K562 (cell line): ENCODE data around the gene HYAL1. TPM values are rescaled to one million over a fixed set of nuclear protein-coding genes. Genes with fewer than 3 reads are reported as not detected.

Experiments used
- BHLHE40 ChIP-seq: IDR thresholded peaks from 2 replicates; pipeline ENCODE4 v1.6.1; 2011; ENCODE audit warnings: low read length, improper control_type of control experiment
- CREB3L1 ChIP-seq: fragments of 450-650 bp; IDR thresholded peaks from 2 replicates; pipeline ENCODE4 v1.6.1; 2014; ENCODE audit warnings: low read depth, mild to moderate bottlenecking, moderate library complexity, borderline replicate concordance
- DNMT1 ChIP-seq: fragments of 450-650 bp; IDR thresholded peaks from 2 replicates; pipeline ENCODE4 v1.6.1; 2016; ENCODE audit warnings: antibody characterized with exemption, mild to moderate bottlenecking
- GABPB2 ChIP-seq: fragments of 250-450 bp; sonication (Bioruptor Pico); conservative IDR thresholded peaks from 2 replicates; pipeline ENCODE4 v1.5.1; 2021; ENCODE audit warnings: mild to moderate bottlenecking
- HOXB6 ChIP-seq: fragments of 250-450 bp; sonication (Bioruptor Pico); IDR thresholded peaks from 2 replicates; pipeline ENCODE4 v1.5.1; 2022; ENCODE audit warnings: mild to moderate bottlenecking, borderline replicate concordance
- MLLT1 ChIP-seq, 2 experiments: fragments of 450-650 bp; IDR thresholded peaks; 2 replicates each; pipeline ENCODE4 v1.6.1; 2016
- NCOR1 ChIP-seq: fragments of 450-650 bp; IDR thresholded peaks from 2 replicates; pipeline ENCODE4 v1.6.1; 2016; ENCODE audit warnings: mild to moderate bottlenecking, moderate library complexity
- NR0B1 ChIP-seq: fragments of 450-650 bp; IDR thresholded peaks from one replicate; pipeline ENCODE4 v1.6.1; 2018; ENCODE audit warnings: mild to moderate bottlenecking, moderate library complexity; ENCODE audit not compliant: partially characterized antibody
- POLR3G ChIP-seq: IDR thresholded peaks from 2 replicates; pipeline ENCODE4 v1.6.1; 2011; ENCODE audit not compliant: insufficient read length, insufficient replicate concordance; ENCODE audit errors: extremely low read depth
- XRCC3 ChIP-seq: fragments of 450-650 bp; IDR thresholded peaks from 2 replicates; pipeline ENCODE4 v1.6.1; 2017; ENCODE audit warnings: mild to moderate bottlenecking, moderate library complexity
- ZNF143 ChIP-seq: sonication (generic); formaldehyde crosslinking; IDR thresholded peaks from 2 replicates; pipeline ENCODE4 v1.9.0; 2022; ENCODE audit warnings: mild to moderate bottlenecking, missing genetic modification reagents
- ZNF175 ChIP-seq: fragments of 200-800 bp; sonication (Bioruptor generic); IDR thresholded peaks from 2 replicates; pipeline ENCODE4 v1.6.1; 2016; ENCODE audit warnings: low read depth, mild to moderate bottlenecking, missing genetic modification characterization, missing compliant biosample characterization
- ZNF318 ChIP-seq, 2 experiments: fragments of 450-650 bp; IDR thresholded peaks; 2 replicates each; pipeline ENCODE4 v1.6.1; 2016; ENCODE audit warnings: mild to moderate bottlenecking in 2 of 2, borderline replicate concordance in 1 of 2, low read depth in 1 of 2, moderate library complexity in 1 of 2
- ZNF696 ChIP-seq: fragments of 250-450 bp; sonication (Bioruptor Pico); conservative IDR thresholded peaks from 2 replicates; pipeline ENCODE4 v1.4.0; 2020; ENCODE audit warnings: mild to moderate bottlenecking, moderate library complexity
- polyA plus RNA-seq, 8 experiments: library from polyadenylated mRNA; depleted of rRNA in 4 of 8; stranded (reverse) in 5 of 8; unstranded in 3 of 8; fragments of >200 nt; fragmentation: Nextera tagmentation in 2 of 8; fragmentation: Illumina TruSeq in 1 of 8; extraction: Ambion mirVana in 2 of 8; extraction: Trizol in 1 of 8; gene quantifications; 2 replicates each; pipeline versions ENCODE4 v1.2.1 to v1.2.3, GENCODE V29; 2011 to 2014; ENCODE audit warnings: inconsistent platforms in 1 of 8, missing spikeins in 1 of 8
- total RNA-seq, 7 experiments: library from RNA; depleted of rRNA in 6 of 7; stranded (reverse); fragments of >200 nt in 6 of 7; fragmentation: Illumina TruSeq in 2 of 7; extraction: Trizol in 2 of 7; gene quantifications; 2 replicates each; pipeline versions ENCODE4 v1.2.1 to v1.2.3, GENCODE V29; 2011 to 2021; ENCODE audit warnings: low replicate concordance in 1 of 7

The HYAL1 gene
- total and polyA plus RNA-seq, 9 of the 15 experiments (the other 6 are each of a cell fraction or from before 2014, with no cell fraction given), result 1.4 to 8.5 (median 4.7) TPM

- TF ChIP-seq ZNF143 (no peak), MLLT1 (IDR thresholded peaks at IDR 0.05) (no peak), HOXB6 (CRISPR knock-in tag) (no peak), XRCC3 (no peak), BHLHE40 (peak; percentile 60; the same call in 1 of the 2 replicates), ZNF318 (IDR thresholded peaks at IDR 0.05; ENCODE audit: borderline replicate concordance in 1 of 2, low read depth in 1 of 2) (no peak), ZNF696 (CRISPR knock-in tag) (no peak), ZNF175 (CRISPR knock-in tag) (no peak), NCOR1 (no peak), GABPB2 (CRISPR knock-in tag) (no peak), POLR3G (no peak), NR0B1 (no peak), DNMT1 (no peak), CREB3L1 (peak; percentile 75; the same call in 1 of the 2 replicates)
Observed at GRCh38 chr3:50298836-50299637, 4.3 kb downstream of the HYAL1 start, which contains the start of the genes HYAL3 and NAA80 (continued).
